ENCODE data around the gene EPHB1. TPM values are rescaled to one million over a fixed set of nuclear protein-coding genes. Genes with fewer than 3 reads are reported as not detected.

EPHB1 gene
- total and polyA plus RNA-seq, 4 donors: 0.23 to 1.7 (median 0.52) TPM

- Histone ChIP-seq H3K36me3 (ENCODE audit: control insufficient read depth in 4 of 4, insufficient read depth in 3 of 4, low read depth in 1 of 4, low read length in 3 of 4) (no peaks in the 10 kb centered on the region), H3K4me1 (ENCODE audit: control insufficient read depth in 4 of 4, insufficient read depth in 4 of 4, low read length in 3 of 4) (peaks cover 4 to 21% (median 17%) of the 10 kb centered on the region in 4 donors), H3K27ac (ENCODE audit: low read depth in 1 of 2, low read length in 2 of 2) (no peak overlapping the region), H3K9me3 (ENCODE audit: control insufficient read depth in 4 of 4, low read length in 3 of 4) (peaks cover 0 to 7% (median 0%) of the 10 kb centered on the region in 4 donors), H3K9ac (ENCODE audit: low read depth in 1 of 2, low read length in 2 of 2) (no peak overlapping the region), H3K4me3 (ENCODE audit: low read depth in 1 of 3, low read length in 3 of 3) (no peak overlapping the region), H3K27me3 (ENCODE audit: control insufficient read depth in 4 of 4, insufficient read depth in 4 of 4, low read length in 3 of 4) (no peaks in the 10 kb centered on the region)
- TF ChIP-seq FOXA1 (IDR thresholded peaks at IDR 0.05) (no peak), MAX (IDR thresholded peaks at IDR 0.05) (no peak), JUND (IDR thresholded peaks at IDR 0.05) (no peak), TAF1 (conservative IDR thresholded peaks at IDR 0.05) (no peak), HNF4A (conservative IDR thresholded peaks at IDR 0.05) (no peak), FOXA2 (IDR thresholded peaks at IDR 0.05) (no peak), ATF3 (IDR thresholded peaks at IDR 0.05) (no peak), HNF4G (IDR thresholded peaks at IDR 0.05) (no peak), REST (IDR thresholded peaks at IDR 0.05) (no peak), ZBTB33 (IDR thresholded peaks at IDR 0.05) (no peak), EGR1 (IDR thresholded peaks at IDR 0.05; ENCODE audit: low read depth in 2 of 2) (no peak), RXRA (IDR thresholded peaks at IDR 0.05) (no peak), RAD21 (IDR thresholded peaks at IDR 0.05) (no peak), GABPA (IDR thresholded peaks at IDR 0.05 in 1 of 2, conservative IDR thresholded peaks at IDR 0.05 in 1 of 2) (no peak), YY1 (IDR thresholded peaks at IDR 0.05) (no peak), CTCF (IDR thresholded peaks at IDR 0.05; ENCODE audit: low read depth, low read length, missing input control) (no peak), SP1 (IDR thresholded peaks at IDR 0.05) (no peak), NR2F2 (IDR thresholded peaks at IDR 0.05) (no peak)
- WGBS: 92% methylated on average over 8 of the region's 8 CpGs
- no peak for DNase-seq (ENCODE audit: low spot score)
Measured at GRCh38 chr3:134791992-134792391, 3.1 kb upstream of the EPHB1 start.
